ENCODE measurements around the gene LGALS7B.

DNA sequence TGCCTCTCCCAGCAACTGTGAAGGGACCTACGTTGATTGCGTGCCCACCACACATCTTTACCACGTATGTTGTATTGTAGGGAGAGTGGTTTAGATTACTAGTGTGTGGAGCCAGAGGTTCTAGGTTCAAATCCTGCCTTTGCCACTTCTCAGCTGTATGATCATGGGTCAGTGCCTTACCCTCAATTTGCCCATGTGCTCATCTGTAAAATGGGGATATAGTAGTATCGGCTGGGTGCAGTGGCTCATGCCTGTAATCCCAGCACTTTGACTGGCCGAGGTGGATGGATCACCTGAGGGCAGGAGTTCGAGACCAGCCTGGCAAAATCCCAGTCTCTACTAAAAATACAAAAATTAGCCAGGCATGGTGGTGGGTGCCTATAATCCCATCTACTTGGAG lies 24.3 kb downstream of the LGALS7B start:
- TF ChIP-seq, protein P1, sequence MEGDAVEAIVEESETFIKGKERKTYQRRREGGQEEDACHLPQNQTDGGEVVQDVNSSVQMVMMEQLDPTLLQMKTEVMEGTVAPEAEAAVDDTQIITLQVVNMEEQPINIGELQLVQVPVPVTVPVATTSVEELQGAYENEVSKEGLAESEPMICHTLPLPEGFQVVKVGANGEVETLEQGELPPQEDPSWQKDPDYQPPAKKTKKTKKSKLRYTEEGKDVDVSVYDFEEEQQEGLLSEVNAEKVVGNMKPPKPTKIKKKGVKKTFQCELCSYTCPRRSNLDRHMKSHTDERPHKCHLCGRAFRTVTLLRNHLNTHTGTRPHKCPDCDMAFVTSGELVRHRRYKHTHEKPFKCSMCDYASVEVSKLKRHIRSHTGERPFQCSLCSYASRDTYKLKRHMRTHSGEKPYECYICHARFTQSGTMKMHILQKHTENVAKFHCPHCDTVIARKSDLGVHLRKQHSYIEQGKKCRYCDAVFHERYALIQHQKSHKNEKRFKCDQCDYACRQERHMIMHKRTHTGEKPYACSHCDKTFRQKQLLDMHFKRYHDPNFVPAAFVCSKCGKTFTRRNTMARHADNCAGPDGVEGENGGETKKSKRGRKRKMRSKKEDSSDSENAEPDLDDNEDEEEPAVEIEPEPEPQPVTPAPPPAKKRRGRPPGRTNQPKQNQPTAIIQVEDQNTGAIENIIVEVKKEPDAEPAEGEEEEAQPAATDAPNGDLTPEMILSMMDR (tag by site-specific recombination; IDR thresholded peaks at IDR 0.05), result no peak
- TF ChIP-seq ZNF146 (tag by site-specific recombination; IDR thresholded peaks at IDR 0.05), result no peak
- TF ChIP-seq SP2 (tag by site-specific recombination; IDR thresholded peaks at IDR 0.05), result no peak
- TF ChIP-seq ZBTB26 (tag by site-specific recombination; optimal IDR thresholded peaks at IDR 0.05), result no peak
- TF ChIP-seq ZNF24 (tag by site-specific recombination; IDR thresholded peaks at IDR 0.05), result no peak
- no peak for TF ChIP-seq ZNF473 (tag by site-specific recombination; IDR thresholded peaks at IDR 0.05)
